Thyroid gland (tissue), 4 donors: ENCODE measurements around the gene MAP6.

Experiments used
- CTCF ChIP-seq, 6 experiments: fragments of 200-600 bp in 3 of 6; fragments of 450-650 bp in 3 of 6; sonication (generic) in 3 of 6; IDR thresholded peaks; one replicate each; pipeline ENCODE4 v1.5.1; 2016 to 2019; ENCODE audit warnings: antibody characterized with exemption in 6 of 6, mild to moderate bottlenecking in 2 of 6, inconsistent platforms in 1 of 6, moderate library complexity in 1 of 6
- POLR2A ChIP-seq, 2 donors: fragments of 450-650 bp; IDR thresholded peaks; one replicate each; pipeline ENCODE4 v1.6.1; 2017; ENCODE audit warnings: antibody characterized with exemption in 2 of 2, mild to moderate bottlenecking in 2 of 2, moderate library complexity in 1 of 2

- TF ChIP-seq CTCF (IDR thresholded peaks at IDR 0.05), result no peak
- no peak for TF ChIP-seq POLR2A (IDR thresholded peaks at IDR 0.05)
These were observed 71.9 kb downstream of the MAP6 start for GRCh38 chr11:75596914-75597313.
